ENCODE measurements around the gene ZNF669. TPM values are rescaled to one million over a fixed set of nuclear protein-coding genes. Genes with fewer than 3 reads are reported as not detected.

ZNF669 gene
- total RNA-seq, 4 donors from 2014 or later = 1.3 to 7.3 (median 2.7) TPM

DNA sequence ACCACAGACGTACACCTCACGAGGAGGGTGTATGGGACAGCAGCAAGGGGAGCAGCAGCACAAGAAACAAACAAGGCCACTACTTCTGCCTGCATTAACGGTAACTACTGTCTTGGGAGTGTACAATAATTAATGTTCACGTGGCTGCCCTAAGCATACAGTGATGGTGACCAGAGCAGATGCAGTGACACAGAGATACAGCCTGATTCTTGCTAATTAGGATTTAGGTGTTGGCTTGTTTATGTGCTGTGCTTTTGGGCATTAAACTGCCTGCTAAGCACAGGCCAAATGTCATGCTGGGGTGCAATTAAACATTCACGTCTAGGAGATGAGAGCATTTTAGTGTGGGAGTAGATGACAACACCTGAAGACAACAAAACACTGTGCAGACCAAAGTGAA, 7.2 kb downstream of the ZNF669 start:
- DNase-seq = no peak
- H3K27me3 ChIP-seq = no peaks in the 10 kb centered on the region
- no peak overlapping the region for H3K4me3 ChIP-seq
- TF ChIP-seq, protein P1, sequence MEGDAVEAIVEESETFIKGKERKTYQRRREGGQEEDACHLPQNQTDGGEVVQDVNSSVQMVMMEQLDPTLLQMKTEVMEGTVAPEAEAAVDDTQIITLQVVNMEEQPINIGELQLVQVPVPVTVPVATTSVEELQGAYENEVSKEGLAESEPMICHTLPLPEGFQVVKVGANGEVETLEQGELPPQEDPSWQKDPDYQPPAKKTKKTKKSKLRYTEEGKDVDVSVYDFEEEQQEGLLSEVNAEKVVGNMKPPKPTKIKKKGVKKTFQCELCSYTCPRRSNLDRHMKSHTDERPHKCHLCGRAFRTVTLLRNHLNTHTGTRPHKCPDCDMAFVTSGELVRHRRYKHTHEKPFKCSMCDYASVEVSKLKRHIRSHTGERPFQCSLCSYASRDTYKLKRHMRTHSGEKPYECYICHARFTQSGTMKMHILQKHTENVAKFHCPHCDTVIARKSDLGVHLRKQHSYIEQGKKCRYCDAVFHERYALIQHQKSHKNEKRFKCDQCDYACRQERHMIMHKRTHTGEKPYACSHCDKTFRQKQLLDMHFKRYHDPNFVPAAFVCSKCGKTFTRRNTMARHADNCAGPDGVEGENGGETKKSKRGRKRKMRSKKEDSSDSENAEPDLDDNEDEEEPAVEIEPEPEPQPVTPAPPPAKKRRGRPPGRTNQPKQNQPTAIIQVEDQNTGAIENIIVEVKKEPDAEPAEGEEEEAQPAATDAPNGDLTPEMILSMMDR (IDR thresholded peaks at IDR 0.05 in 4 of 5, conservative IDR thresholded peaks at IDR 0.05 in 1 of 5) = no peak
- no peak for TF ChIP-seq POLR2A (IDR thresholded peaks at IDR 0.05)
- no peak overlapping the region for H3K27ac ChIP-seq
- intact Hi-C loops (cut with DNase I; ENCODE audit: low total_unique reads) (no loop called here), in situ Hi-C loops (cut with MboI; ENCODE audit: low sequenced_read_pairs in 4 of 4) (no loop called here)
- H3K36me3 ChIP-seq = peaks cover 10 to 44% of the 10 kb centered on the region in 2 donors
- ATAC-seq = no peak
- H3K9me3 ChIP-seq = peaks cover 0 to 7% (median 7%) of the 10 kb centered on the region in 3 donors
- no peaks in the 10 kb centered on the region for H3K4me1 ChIP-seq

- no peak overlapping the region for H3K27ac ChIP-seq
- H3K27me3 ChIP-seq = no peaks in the 10 kb centered on the region
- no peaks in the 10 kb centered on the region for H3K4me1 ChIP-seq
- H3K4me3 ChIP-seq = no peak overlapping the region
- peaks cover 0 to 7% (median 7%) of the 10 kb centered on the region in 3 donors for H3K9me3 ChIP-seq
- in situ Hi-C loops (cut with MboI; ENCODE audit: low sequenced_read_pairs in 4 of 4) (no loop called here), intact Hi-C loops (cut with DNase I; ENCODE audit: low total_unique reads) (no loop called here)
- DNase-seq (no peak), ATAC-seq (no peak)
- TF ChIP-seq POLR2A (IDR thresholded peaks at IDR 0.05) = no peak
- TF ChIP-seq, protein P1 (IDR thresholded peaks at IDR 0.05 in 4 of 5, conservative IDR thresholded peaks at IDR 0.05 in 1 of 5) = no peak
- peaks cover 8 to 40% of the 10 kb centered on the region in 2 donors for H3K36me3 ChIP-seq
These were observed 7.6 kb downstream of the ZNF669 start for GRCh38 chr1:247096544-247096943.

DNA sequence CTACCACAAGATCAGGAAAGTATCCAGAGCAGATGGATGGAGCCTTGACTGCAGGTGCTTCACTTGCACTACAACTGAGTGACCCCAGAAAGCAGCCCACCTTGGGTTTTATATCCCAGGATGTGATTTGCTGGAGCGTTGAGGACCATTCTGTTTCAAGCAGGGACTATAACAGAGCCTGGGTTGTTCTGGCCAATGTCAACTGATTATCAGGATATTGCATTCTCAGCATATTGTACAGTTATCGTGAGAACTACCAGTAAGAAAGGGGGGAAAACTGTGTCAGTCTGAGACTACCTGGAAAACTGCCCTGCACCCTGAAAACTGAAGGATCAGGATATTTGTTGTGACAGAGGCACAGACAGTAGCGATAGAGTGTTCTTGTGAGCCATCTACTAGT, 8.0 kb downstream of the ZNF669 start:
- Histone ChIP-seq H3K27ac (no peak overlapping the region), H3K27me3 (no peaks in the 10 kb centered on the region), H3K4me1 (no peaks in the 10 kb centered on the region), H3K36me3 (peaks cover 6 to 36% of the 10 kb centered on the region in 2 donors), H3K9me3 (peaks cover 0 to 7% (median 6%) of the 10 kb centered on the region in 3 donors), H3K4me3 (no peak overlapping the region)
- TF ChIP-seq, protein P1 (IDR thresholded peaks at IDR 0.05 in 4 of 5, conservative IDR thresholded peaks at IDR 0.05 in 1 of 5) = no peak
- TF ChIP-seq POLR2A (IDR thresholded peaks at IDR 0.05) = no peak
- in situ Hi-C loops (cut with MboI; ENCODE audit: low sequenced_read_pairs in 4 of 4) (no loop called here), intact Hi-C loops (cut with DNase I; ENCODE audit: low total_unique reads) (no loop called here)
- no peak for DNase-seq
- ATAC-seq = no peak

DNA sequence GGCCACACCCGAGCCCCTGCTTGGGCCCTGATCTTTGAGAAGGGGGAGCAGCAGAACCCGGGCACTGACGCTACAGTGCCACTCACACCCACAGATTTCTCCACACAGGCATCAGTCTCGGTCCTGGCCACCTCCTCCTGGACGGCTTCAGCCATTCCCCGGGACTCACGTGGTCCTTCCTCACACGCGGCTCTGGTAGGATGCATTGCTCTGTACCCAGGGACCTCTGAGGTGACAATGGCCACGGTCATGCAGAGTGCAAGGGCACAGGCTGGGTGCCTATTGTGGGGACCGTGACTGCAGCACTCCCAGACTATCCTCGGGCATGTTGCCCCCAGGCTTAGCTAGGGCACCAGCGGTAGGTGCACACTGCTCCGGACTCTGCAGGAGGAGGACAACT, 13.7 kb downstream of the ZNF669 start:
- no peak for ATAC-seq

More for the DNA sequence above, 13.7 kb downstream of the ZNF669 start:
- intact Hi-C loops (cut with DNase I; ENCODE audit: low total_unique reads) = no loop called here
- H3K9me3 ChIP-seq = no peaks in the 10 kb centered on the region
- no peaks in the 10 kb centered on the region for H3K4me1 ChIP-seq
- H3K36me3 ChIP-seq = no peaks in the 10 kb centered on the region
- no peak overlapping the region for H3K27ac ChIP-seq
- H3K27me3 ChIP-seq = no peaks in the 10 kb centered on the region
- TF ChIP-seq, protein P1 (IDR thresholded peaks at IDR 0.05 in 4 of 5, conservative IDR thresholded peaks at IDR 0.05 in 1 of 5) = no peak
- no peak for TF ChIP-seq POLR2A (IDR thresholded peaks at IDR 0.05)
- no peak for DNase-seq
- in situ Hi-C loops (cut with MboI; ENCODE audit: low sequenced_read_pairs in 4 of 4) = no loop called here
- H3K4me3 ChIP-seq = no peak overlapping the region

Data from gastrocnemius medialis (tissue), 4 donors.